ENCODE data around the gene FBXL3.

Gene FBXL3, protein sequence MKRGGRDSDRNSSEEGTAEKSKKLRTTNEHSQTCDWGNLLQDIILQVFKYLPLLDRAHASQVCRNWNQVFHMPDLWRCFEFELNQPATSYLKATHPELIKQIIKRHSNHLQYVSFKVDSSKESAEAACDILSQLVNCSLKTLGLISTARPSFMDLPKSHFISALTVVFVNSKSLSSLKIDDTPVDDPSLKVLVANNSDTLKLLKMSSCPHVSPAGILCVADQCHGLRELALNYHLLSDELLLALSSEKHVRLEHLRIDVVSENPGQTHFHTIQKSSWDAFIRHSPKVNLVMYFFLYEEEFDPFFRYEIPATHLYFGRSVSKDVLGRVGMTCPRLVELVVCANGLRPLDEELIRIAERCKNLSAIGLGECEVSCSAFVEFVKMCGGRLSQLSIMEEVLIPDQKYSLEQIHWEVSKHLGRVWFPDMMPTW

DNA sequence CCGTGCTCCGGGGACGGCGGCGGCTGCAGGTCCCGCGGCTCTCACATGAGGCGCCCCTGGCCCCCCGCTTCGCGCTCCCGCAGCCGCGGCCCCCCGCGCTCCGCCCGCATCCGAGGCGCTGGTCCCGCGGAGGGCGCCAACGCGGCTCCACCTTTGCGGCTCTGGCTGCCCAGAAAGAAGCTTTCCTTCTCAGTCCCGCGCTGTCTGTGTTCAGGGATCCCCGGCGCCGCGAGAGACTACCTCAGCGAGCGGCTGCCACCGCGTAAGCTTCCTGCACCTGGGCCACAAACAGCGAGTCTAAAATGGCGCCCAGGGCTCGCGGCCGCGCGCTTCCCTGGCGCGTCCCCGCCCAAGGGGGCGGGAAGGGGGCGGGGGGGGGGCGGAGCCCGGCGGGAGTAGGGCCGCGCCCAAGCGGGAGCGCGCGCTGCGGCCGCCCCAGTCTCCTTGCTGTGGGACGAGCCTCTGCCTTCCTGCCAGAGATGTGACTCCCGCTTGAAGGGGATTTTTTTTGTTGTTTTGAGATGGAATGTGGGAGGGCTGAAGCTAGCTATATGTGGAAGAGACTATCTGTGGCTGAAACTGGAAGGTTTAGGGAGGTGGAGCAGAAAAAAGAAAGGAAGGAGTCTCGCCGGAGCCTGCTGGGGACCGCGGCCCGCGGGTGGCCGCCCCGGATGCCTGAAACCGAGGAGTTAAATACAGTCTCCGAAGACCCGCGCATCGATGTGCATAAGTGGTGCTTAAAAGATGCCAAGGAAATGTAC, at the start of gene FBXL3:
Gene FBXL3, minus strand, starts transcription at position 299 of the 761 bp plus-strand sequence. CDS start 5,299 bp downstream, outside the sequence.
- DNase-seq: peak; percentile 88

DNA sequence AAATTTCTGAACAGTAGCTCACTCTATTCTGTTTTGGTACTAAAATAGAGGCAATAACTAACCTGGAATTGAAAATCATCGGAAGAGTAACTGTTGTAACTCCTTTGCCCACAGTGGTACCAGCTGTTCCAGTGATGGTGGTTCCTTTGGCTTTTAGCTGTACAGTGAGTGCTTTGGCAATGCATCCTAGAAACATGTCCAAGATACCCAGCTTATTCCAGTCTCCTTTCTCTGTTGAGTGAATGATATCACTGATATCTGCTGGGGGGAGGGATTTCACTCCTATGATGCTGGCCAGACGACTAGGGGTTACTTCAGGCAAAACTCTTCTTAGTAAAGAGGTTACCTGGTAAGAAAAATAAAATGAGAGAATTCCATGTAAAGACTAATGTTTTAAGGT, 40.6 kb upstream of the FBXL3 start:
- DNase-seq: no peak

DNA sequence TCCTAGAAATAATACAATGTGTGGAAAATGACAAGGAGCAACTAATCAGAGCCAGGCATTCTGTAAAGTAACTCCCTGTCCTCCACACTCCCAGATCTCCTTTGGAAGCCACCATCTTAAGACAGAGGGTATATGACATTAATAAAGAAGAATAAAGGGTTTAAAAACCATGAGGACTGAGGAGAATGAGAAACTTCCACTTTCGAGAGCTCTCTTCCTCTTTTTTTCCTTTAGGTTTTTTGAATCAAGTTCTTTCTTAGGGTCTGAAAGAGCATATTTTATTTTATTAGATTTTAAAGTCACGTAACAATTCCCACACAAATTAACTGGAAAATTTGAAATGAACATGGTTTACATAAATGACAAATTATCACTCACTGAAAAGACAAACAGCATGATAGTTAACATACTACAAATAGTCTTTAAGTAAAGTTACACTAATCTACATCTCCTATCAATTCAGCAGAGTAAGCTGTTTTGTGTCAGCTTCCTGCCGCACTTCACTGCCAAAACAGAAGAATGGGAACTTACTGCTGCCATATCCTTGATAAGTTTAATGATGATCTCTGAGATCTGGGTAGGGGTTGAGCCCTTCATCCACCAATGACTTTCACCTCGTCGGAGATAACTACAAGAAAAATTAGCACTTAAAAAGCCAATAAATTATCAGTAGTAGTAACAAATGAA, 38.6 kb upstream of the FBXL3 start:
- no peak for DNase-seq

DNA sequence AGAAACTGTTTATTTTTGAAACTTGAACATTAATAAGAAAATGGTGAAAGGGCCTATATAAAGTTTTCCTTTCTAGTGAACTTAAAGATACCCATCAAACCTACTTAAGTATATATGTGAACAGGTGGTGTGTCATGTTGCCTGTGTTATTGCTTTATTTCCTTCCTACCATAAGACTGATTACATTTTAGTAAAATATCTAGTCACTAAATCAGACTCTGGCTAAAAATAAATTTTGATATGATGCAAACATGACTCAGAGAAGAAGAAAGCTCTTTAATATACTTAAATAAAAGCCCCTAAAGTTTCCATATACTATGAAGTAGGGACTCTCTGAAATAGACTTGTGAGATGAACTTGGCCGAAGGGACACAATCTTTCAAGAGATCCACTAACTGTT, 35.1 kb upstream of the FBXL3 start:
- DNase-seq: no peak

DNA sequence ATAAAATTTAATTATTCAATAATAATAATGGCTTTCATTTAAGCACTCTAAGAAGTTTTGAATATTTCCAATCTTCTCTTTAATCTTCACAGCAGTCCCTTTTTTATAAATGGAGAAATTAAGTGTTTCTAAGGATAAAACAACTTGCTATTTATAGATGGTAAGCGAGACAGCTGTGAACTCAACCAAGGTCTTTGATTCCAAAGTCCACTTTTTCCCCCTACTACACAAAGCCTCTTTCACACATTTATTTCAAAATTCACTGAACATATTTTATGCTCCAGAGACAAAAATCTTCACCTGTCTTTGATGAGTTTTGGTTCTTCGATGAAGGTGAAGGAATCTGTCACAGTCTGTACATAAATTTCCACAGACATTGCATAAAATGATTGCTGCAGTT, 34.4 kb upstream of the FBXL3 start:
- DNase-seq: no peak

DNA sequence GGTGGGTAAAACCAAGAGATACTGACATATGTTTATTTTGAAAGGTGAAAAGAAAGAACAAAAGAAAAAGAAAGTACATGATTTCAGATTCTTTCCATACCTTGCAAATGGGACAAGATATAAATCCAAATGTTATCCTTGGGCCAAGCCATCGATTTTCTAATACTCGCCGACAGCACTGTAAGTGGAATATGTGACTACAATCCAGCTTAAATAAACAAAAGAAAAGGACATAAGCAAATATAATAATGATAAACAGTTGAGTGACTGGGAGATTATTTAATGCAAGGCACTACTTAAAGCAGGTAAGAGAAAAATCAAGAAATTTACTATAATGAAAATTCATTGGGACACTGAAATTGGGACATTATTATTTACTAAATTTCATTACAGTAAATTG, 29.9 kb upstream of the FBXL3 start:
- DNase-seq: no peak

DNA sequence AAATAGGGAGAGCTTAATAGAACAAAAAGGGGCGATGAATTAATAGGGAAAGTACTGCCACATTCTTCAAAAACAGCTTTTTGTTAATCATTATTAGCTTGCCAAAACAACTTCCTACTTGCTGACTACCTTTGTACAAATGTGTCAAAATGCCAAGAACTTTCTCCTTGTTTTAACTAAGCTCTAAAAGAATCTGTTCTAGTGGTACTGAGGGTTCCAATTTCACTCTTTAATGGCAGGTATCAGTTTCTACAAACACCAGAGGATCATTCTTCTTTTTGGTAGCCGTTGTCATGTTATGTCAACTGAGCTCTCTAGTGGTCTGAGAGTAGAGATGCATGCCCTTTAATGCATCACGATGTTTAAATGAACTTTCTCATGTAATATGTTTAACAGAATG, 29.4 kb upstream of the FBXL3 start:
- no peak for DNase-seq

DNA sequence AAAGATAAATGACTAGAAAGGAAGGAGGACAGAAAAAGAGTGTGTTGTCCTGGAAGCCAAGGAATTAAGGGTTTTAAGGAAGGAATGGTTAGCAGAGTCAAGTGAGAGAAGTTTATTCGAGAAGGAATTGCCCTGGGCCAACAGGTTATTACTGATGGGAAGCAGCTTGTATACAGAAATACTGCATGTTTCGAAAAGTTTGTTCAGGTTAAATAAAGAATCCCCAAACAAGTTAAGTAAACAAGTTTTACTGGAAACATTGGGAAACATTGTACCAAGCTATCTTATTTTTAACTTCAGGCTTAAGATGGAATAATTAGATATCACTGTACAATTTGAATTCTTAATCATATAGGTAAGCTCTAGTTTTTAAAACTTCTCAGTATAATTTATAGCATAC, 28.2 kb upstream of the FBXL3 start:
- DNase-seq: no peak

DNA sequence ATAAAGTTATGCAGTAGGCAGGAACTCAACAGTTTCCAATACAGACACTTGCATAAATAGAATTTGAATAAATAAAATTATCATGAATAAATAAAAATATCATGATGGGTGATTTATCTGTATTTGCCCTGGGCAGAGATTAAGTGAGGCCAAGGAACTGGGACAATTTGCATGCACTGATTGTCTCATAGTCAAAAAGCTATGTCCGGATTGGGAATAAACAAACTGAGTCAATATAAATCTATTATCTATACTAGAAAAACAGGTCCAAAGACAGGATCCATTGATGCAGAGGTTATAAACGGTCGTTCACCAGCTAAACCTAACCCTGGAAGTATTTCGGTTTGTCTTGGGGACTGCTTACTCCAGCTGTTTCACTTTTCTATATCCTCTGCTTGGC, 26.2 kb upstream of the FBXL3 start:
- DNase-seq: no peak

DNA sequence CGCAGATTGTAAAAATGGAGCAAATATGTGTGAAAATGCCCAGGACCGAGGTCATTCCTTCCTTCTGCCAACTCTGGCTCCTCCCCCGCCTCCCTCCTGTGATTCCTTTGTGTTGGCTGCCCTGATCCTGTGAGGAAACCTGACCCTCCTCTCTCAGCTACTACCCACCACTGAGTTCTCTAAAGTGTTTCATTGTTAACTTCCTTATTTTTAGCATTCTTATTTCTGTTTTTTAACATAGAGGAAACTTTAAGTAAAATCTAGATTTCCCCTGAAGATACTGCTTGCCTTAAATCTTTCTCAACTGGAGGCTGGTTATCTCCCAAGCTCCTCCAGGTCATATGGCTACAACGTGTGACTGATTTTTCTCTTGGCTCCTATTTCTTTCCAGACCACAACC, 21.7 kb upstream of the FBXL3 start:
- DNase-seq: no peak

DNA sequence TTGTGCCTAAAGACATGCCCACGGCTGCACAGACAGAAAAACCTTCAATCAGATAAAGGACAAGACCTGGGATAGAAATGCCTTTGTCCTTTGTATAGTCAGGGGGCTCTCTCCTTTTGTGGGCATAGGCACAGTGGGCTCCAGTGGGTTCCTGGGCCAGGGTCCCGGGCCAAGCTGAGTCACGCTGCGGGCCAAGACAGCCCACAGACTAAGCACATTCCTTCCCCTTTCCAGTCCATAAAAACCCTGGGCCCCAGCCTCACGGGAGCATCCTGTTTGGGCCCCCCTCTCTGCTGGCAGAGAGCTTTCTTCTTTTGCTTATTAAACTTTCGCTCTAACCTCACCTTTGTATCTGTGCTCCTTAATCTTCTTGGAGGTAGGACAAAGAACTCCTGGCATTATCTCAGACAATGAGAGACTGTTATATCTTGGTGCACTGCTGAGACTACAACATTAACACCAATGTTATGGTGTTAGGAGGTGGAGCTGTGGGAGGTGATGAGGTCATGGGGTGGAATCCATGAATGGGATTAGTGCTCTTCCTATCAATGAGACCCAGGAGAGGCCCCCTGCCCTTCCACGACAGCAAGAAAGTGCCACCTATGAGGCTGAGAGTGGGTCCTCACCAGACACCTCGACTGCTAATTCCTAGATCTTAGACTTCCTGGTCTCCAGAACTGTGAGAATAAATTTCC, 20.8 kb upstream of the FBXL3 start:
- DNase-seq: no peak

DNA sequence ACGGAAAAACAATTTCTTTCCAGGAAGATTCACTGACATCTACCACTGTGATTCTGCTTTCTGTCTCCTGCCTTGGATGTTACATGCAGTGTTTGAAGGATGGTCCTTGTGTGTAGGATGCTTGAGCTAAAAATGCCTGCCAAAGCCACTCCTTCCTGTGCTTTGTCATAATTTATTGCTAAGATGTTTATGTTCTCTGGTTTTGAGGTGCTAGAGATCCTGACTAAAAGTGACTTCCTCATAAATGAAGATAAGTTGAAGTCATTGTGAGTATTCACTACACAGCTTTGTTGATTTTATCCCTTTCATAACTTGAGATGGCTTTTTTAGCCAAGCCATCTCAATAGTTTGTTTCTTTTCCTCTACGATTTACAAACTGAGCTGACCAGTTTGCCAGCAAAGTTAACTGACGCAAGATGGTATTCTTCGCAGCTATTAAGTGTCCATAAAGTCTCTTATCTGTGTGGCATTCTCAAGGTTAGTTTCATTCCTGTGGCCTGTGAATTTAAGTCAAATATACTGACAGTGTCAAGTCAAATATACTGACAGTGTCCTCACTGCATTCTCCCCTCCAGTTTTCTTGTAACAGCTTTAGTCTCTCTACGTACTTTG, 15.7 kb upstream of the FBXL3 start:
- DNase-seq: no peak

DNA sequence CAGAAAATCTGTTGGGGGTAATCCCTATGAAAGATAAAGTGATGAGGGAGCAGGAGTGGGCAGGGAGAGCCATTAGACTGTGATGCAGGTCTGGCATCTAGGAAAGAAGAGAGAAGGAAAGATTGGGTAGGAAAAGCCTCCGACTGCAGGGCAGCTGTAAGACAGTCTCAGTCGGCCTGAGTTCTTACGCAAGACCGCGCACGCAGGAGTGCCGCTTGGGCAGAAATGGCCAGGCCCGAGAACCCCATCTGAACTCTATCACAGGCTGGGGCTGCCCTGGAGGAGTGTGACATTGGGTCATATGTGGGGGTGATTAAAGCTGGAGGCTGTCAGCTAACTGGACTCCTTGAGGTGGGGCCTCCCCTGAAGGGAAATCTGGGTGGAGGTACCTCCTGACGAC, 13.9 kb upstream of the FBXL3 start:
- DNase-seq: no peak

DNA sequence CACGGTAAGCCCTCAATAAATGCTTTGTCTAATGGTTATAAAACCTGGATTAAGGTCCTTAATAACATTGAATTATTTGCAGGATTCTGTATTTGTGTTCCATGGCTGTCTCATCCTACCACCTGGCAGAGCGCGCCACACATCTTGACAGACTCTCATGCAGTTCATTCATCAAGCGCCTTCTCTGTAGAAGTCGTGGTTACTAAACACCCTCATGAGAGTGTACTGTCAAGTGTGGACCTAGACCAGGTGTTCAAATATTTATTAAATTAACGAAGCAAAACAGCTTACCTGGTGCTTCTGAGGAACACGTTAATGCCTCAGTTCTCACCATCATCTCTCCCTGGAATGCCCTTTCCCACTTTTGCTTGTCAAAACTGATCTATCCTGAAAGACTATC, 13.1 kb upstream of the FBXL3 start:
- DNase-seq: peak; percentile 5

DNA sequence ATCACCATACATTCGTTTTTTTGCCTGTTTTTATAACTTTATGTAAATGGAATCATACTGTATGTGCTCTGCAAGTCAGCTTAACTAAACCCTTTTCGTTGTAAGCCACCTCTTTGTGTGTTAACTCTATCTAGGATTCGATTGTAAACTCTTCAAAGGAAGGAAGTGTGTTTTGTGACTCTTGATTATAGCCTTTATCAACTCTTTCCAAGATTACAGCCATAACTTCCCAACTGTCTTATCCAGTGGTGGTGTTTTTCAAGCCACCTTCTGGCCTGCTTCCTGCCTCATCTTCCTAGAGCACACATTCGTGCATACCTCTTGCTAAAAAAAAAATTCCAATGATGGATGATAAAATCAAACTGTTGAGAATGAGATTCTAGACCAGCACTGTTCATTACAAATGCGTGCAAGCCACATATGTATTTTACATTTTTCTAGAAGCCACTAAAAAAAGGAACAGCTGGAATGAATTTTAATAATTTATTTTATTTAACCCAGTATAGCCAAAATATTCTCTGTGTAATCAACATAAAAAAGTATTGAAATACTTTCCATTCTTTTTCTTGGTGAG, 12.0 kb upstream of the FBXL3 start:
- no peak for DNase-seq

DNA sequence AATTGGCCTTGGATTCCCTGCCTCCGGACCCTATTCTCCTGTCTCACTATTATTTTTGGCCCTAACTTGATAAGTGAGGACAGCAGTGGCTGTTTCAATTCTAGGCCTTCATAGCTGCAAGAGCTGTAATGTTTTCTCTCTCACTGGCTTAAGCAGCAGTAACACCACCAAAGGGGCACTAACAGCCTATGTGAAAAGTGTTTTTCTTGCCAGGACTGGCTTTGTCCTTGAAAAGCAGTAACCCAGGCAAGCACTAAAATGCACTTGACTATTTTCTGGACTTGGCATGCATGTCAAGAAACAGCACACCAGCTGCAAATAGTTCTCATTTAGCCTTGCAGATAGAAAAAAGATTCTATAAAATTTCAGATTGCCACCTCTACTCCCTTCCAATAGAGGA, 9.3 kb upstream of the FBXL3 start:
- DNase-seq: no peak

DNA sequence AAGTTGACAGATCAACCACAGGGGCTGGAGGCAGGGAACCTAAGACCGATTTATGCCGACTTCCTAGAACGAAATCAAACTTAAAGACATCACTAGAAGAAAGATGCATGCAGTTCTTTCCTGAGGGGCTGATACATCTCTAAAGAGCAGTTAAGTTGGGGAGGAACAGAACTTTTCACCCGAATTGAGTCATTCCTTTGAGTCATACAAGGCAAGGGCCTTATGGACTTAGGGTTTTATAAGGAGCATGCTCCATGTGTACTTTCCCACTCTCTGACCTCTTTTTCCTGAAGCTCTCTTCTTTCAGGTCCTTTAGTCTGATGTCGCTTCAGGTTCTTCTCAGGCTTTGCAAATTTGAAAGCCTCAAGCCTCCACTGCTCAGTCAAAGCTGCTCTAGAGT, 7.9 kb upstream of the FBXL3 start:
- DNase-seq: no peak

DNA sequence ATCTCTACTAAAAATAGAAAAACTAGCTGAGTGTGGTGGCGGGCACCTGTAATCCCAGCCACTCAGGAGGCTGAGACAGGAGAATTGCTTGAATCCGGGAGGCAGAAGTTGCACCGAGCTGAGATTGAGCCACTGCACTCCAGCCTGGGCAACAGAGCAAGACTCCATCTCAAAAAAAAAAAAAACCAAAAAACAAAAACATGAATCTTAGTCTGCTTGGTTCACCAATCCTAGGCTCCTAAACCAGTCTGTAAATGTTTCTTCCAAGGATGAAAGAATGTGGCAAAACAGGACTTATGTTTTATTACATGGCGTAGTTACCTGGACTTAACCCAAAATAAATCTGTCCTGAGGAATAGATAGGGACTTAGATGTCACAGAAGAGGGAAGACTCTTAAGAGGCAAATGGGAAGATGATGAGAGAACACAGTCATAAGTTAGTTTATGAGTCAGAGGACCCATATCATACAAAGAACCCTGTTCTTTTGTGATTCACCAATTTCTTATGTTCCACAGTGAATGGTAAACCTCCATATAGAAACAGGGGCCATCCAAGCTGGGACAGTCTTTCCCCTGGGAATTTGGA, 6.9 kb upstream of the FBXL3 start:
- no peak for DNase-seq

DNA sequence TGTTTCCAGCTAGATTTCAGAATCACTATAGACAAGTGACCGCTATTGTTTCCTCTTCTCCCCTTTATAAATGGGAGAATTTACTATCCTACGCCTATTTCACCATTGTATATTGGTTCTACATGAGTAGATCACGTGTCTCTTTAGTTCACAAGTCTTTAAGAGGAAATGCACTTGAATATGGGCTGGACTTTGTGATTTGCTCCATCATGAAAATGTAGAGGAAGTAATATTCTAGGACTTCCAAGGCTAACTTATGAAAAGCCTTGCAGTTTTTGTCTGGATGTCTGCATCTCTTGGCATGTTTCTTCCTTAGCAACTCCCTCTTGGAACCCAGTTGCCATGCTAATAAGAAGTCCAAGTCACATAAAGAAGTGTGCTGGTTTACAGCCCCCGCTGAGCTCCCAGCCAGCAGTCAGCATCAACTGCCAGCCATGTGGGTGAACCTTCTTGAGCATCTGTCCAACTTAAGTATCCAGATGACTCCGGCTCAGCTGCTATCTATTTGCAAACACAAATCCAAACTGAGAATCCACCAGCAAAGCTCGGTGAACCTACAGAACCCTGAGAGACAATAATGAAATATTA, 4.8 kb upstream of the FBXL3 start:
- no peak for DNase-seq

DNA sequence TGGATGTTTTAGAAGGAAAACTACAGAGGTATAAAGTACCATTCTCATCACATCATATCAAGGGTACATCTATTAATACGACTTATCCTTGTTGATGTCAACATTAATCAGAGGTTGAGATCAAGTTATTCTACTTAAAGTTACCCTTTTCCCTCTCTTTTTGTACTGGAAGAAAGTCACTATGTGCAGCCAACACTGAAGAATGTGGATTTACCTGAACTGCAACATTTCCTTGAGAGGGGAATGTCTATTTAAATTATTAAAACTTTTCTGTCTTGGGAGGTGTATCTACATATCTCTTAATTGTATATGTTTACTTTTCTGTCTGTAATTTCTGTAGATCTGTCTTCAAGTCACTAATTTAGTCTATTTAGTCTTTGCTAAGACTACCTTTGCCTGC, 2.5 kb upstream of the FBXL3 start:
- no peak for DNase-seq

DNA sequence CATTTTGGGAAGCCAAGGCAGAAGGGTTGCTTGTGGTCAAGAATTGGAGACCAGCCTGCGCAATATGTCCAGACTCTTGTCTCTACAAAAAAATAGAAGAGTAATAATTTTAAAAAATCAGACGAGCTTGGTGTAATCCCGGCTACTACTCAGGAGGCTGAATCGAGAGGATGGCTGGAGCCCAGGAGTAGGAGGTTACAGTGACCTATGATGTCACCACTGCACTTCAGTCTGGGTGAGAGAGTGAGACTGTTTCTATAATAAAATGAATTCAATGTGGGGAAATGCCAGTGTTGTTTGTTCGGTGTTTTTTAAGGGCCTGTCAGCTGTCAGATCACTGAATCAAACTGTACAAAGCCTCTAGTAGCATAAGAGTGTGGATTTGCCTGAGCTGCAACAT, 1.2 kb upstream of the FBXL3 start:
- DNase-seq: no peak

Measured in NCI-H146 (cell line).